HG03060 (cell line): ENCODE data around the gene TNFRSF13B.
"Not testable (repeated sequence)": the region's sequence is repeated elsewhere in the genome, so short reads cannot be mapped to it uniquely, and the experiment has no call there.

Experiments
- ATAC-seq: cut with Tn5 transposase; IDR thresholded peaks from one replicate; pipeline ENCODE4 v1.9.1; 2021; ENCODE audit warnings: low read depth, moderate number of reproducible peaks; ENCODE audit not compliant: unreplicated experiment

TNFRSF13B gene

GRCh38 chr17:16929035-16929680, 42.8 kb downstream of the TNFRSF13B start:
- no peak for ATAC-seq

GRCh38 chr17:16928406-16929034, 43.4 kb downstream of the TNFRSF13B start:
- ATAC-seq: no peak

GRCh38 chr17:16927641-16928321, 44.1 kb downstream of the TNFRSF13B start:
- ATAC-seq: no peak

GRCh38 chr17:16926571-16927451, 45.1 kb downstream of the TNFRSF13B start:
- no peak for ATAC-seq

GRCh38 chr17:16926061-16926511, 45.8 kb downstream of the TNFRSF13B start:
- no peak for ATAC-seq

GRCh38 chr17:16925461-16926060, 46.4 kb downstream of the TNFRSF13B start:
- no peak for ATAC-seq

- ATAC-seq: no peak
Measured at GRCh38 chr17:16924696-16925440, 47.0 kb downstream of the TNFRSF13B start.

- no peak for ATAC-seq
Measured at GRCh38 chr17:16923904-16924695, 47.8 kb downstream of the TNFRSF13B start.

GRCh38 chr17:16923097-16923903, 48.6 kb downstream of the TNFRSF13B start:
- ATAC-seq: no peak

- ATAC-seq: no peak
Measured at GRCh38 chr17:16922386-16923096, 49.4 kb downstream of the TNFRSF13B start.

- ATAC-seq: not testable (repeated sequence)
Measured at GRCh38 chr17:16921451-16921850, 50.5 kb downstream of the TNFRSF13B start.

GRCh38 chr17:16920628-16921020, 51.3 kb downstream of the TNFRSF13B start:
- ATAC-seq: no peak

GRCh38 chr17:16919663-16920627, 52.0 kb downstream of the TNFRSF13B start:
- no peak for ATAC-seq

- no peak for ATAC-seq
Measured at GRCh38 chr17:16918443-16918842, 53.5 kb downstream of the TNFRSF13B start.

GRCh38 chr17:16917671-16918394, 54.1 kb downstream of the TNFRSF13B start:
- ATAC-seq: no peak

GRCh38 chr17:16916557-16916920, 55.4 kb downstream of the TNFRSF13B start:
- ATAC-seq: no peak
